ENCODE data around the gene RICTOR.

The RICTOR gene

GRCh38 chr5:38953426-38954012 lies 120.7 kb downstream of the RICTOR start:
- H3K27me3 ChIP-seq (ENCODE audit: control insufficient read depth, insufficient read depth, low read length): no peaks in the 10 kb centered on the region
- peaks cover 73% of the 10 kb centered on the region for H3K36me3 ChIP-seq (ENCODE audit: insufficient read depth, low read length)
- H3K4me3 ChIP-seq (ENCODE audit: low read length): no peak overlapping the region
- H3K9me3 ChIP-seq (replicated peaks; ENCODE audit: low read length): no peaks in the 10 kb centered on the region
- no peak overlapping the region for H3K4me2 ChIP-seq (ENCODE audit: low read length)
- no peak overlapping the region for H3K9ac ChIP-seq (ENCODE audit: low read depth, low read length)
- no peaks in the 10 kb centered on the region for H3K4me1 ChIP-seq (ENCODE audit: control insufficient read depth, insufficient read depth, low read length)

- H3K4me2 ChIP-seq (ENCODE audit: low read length): no peak overlapping the region
- H3K9ac ChIP-seq (ENCODE audit: low read depth, low read length): no peak overlapping the region
- H3K4me3 ChIP-seq (ENCODE audit: low read length): no peak overlapping the region
- no peaks in the 10 kb centered on the region for H3K27me3 ChIP-seq (ENCODE audit: control insufficient read depth, insufficient read depth, low read length)
- H3K36me3 ChIP-seq (ENCODE audit: insufficient read depth, low read length): peaks cover 64% of the 10 kb centered on the region
- H3K9me3 ChIP-seq (replicated peaks; ENCODE audit: low read length): no peaks in the 10 kb centered on the region
- H3K4me1 ChIP-seq (ENCODE audit: control insufficient read depth, insufficient read depth, low read length): no peaks in the 10 kb centered on the region
These were observed 125.7 kb downstream of the RICTOR start for GRCh38 chr5:38948501-38948900.

DNA sequence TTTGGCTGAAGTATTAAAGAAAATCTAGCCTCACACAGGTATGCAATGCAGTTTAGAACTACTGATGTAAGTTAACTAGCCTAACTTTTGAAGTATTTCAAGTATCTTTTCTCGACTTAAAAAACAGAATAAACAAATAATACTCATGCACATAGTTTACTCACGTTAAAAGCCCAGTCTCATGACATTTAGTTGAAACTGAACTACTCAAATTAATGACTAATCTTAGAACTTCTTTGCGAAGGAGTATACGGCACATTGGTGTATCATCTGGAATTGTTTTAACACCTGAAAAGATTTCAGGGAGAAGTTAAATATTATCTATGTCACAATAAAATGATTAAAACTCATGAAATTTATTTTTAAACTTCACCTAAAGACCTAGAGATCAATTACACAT lies 129.9 kb downstream of the RICTOR start:
- no peak overlapping the region for H3K4me2 ChIP-seq (ENCODE audit: low read length)
- no peak overlapping the region for H3K9ac ChIP-seq (ENCODE audit: low read depth, low read length)
- H3K4me1 ChIP-seq (ENCODE audit: control insufficient read depth, insufficient read depth, low read length): no peaks in the 10 kb centered on the region
- no peak overlapping the region for H3K4me3 ChIP-seq (ENCODE audit: low read length)
- no peaks in the 10 kb centered on the region for H3K27me3 ChIP-seq (ENCODE audit: control insufficient read depth, insufficient read depth, low read length)
- H3K9me3 ChIP-seq (replicated peaks; ENCODE audit: low read length): no peaks in the 10 kb centered on the region
- H3K36me3 ChIP-seq (ENCODE audit: insufficient read depth, low read length): peaks cover 45% of the 10 kb centered on the region

DNA sequence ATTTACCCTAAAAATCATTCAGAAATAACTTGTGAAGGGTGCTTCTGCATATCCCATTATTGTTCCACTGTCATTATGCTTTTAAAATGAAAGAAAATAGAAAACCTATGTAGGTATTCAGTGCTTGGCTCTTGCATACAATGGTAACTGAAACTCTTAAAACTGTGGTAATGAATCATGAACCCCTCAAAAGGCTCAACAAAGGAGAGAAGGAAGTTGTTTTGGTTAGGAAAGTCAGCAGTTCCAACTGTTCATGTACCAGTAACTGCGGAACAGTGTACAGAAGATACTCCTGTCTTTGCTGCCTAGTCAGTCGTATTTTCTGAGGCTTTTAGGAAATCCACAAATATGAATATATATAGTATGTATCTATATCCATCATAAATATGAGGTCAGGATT lies 132.3 kb downstream of the RICTOR start:
- Histone ChIP-seq H3K4me3 (ENCODE audit: low read length) (no peak overlapping the region), H3K9ac (ENCODE audit: low read depth, low read length) (no peak overlapping the region), H3K9me3 (replicated peaks; ENCODE audit: low read length) (no peaks in the 10 kb centered on the region), H3K4me1 (ENCODE audit: control insufficient read depth, insufficient read depth, low read length) (peaks cover 6% of the 10 kb centered on the region), H3K36me3 (ENCODE audit: insufficient read depth, low read length) (peaks cover 47% of the 10 kb centered on the region), H3K4me2 (ENCODE audit: low read length) (no peak overlapping the region), H3K27me3 (ENCODE audit: control insufficient read depth, insufficient read depth, low read length) (no peaks in the 10 kb centered on the region)

DNA sequence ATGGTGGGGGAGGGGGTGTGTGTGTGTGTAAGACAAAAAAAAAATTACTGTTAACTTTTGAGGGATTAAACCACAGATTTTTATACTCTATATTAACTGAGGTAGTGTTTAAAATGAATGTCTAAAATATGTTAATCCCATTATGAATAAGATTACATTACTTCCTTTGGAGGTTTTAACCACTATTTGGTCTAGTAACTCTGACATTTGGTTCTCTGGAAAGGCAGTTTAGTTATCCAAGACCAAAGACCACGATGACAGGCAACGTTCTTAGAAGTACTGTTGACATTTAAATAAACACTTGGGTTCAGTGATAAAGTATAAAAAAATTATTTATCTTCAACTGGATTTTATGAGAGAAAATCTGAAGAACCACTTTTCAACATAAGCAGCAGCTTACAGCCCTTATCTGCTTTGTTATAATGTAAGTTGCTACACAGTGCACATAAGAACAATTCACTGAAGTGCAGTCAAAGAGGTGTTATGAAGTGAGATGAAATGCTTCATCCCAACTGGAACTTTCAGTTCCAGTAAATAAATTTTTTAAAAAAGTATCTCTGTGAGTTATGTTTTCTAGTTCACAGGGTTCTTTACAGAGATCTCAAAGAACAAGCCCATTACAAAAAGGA lies 133.9 kb downstream of the RICTOR start:
- H3K9me3 ChIP-seq (replicated peaks; ENCODE audit: low read length): no peaks in the 10 kb centered on the region

GRCh38 chr5:38938973-38939372 lies 135.2 kb downstream of the RICTOR start:
- Histone ChIP-seq H3K4me1 (ENCODE audit: control insufficient read depth, insufficient read depth, low read length) (peaks cover 6% of the 10 kb centered on the region), H3K4me3 (ENCODE audit: low read length) (no peak overlapping the region), H3K9me3 (replicated peaks; ENCODE audit: low read length) (no peaks in the 10 kb centered on the region), H3K36me3 (ENCODE audit: insufficient read depth, low read length) (peaks cover 48% of the 10 kb centered on the region), H3K9ac (ENCODE audit: low read depth, low read length) (no peak overlapping the region), H3K27me3 (ENCODE audit: control insufficient read depth, insufficient read depth, low read length) (no peaks in the 10 kb centered on the region), H3K4me2 (ENCODE audit: low read length) (no peak overlapping the region)

More for the DNA sequence above, 133.9 kb downstream of the RICTOR start:
- no peak overlapping the region for H3K9ac ChIP-seq (ENCODE audit: low read depth, low read length)
- no peaks in the 10 kb centered on the region for H3K27me3 ChIP-seq (ENCODE audit: control insufficient read depth, insufficient read depth, low read length)
- H3K4me2 ChIP-seq (ENCODE audit: low read length): no peak overlapping the region
- peaks cover 53% of the 10 kb centered on the region for H3K36me3 ChIP-seq (ENCODE audit: insufficient read depth, low read length)
- peaks cover 6% of the 10 kb centered on the region for H3K4me1 ChIP-seq (ENCODE audit: control insufficient read depth, insufficient read depth, low read length)
- no peak overlapping the region for H3K4me3 ChIP-seq (ENCODE audit: low read length)

DNA sequence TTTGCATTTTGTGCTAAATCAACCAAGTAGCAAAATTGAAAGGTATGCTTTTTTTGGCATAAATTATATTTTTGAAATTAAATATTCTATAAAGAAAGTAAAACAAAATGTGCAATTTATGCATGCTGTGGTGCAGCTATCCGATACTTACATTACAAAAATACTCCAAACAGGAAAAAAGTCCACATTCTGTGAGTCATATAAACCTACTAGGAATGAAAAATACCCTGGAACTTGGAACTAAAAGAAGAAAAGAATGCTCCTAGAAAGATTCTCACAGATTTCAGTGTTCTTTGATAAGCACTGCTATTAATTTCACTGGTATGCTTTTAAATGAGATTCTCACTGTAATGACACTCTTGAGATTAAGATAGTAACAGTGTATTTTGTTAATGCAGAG lies 135.8 kb downstream of the RICTOR start:
- Histone ChIP-seq H3K4me3 (ENCODE audit: low read length) (no peak overlapping the region), H3K4me2 (ENCODE audit: low read length) (no peak overlapping the region), H3K9ac (ENCODE audit: low read depth, low read length) (no peak overlapping the region), H3K9me3 (replicated peaks; ENCODE audit: low read length) (no peaks in the 10 kb centered on the region), H3K4me1 (ENCODE audit: control insufficient read depth, insufficient read depth, low read length) (peaks cover 6% of the 10 kb centered on the region), H3K36me3 (ENCODE audit: insufficient read depth, low read length) (peaks cover 53% of the 10 kb centered on the region), H3K27me3 (ENCODE audit: control insufficient read depth, insufficient read depth, low read length) (no peaks in the 10 kb centered on the region)

DNA sequence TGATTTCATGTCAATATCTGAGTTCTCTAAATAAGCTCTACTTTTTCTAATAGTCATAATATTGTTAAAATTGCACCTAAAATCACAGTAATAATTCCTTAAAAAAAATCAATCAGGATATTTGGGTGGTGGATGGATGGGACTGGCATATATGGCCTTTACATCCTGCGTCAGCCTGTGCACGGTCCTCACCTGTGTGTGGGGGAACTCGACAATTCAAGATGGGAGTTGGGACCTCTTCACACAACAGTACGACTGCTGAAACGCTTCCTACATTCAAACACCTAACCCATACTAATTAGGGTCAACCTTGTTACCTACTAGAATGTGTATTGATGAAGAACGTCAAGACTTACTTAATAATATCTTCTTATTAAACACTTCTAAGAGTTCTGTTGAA lies 137.9 kb downstream of the RICTOR start:
- Histone ChIP-seq H3K9ac (ENCODE audit: low read depth, low read length) (no peak overlapping the region), H3K27me3 (ENCODE audit: control insufficient read depth, insufficient read depth, low read length) (no peaks in the 10 kb centered on the region), H3K36me3 (ENCODE audit: insufficient read depth, low read length) (peaks cover 54% of the 10 kb centered on the region), H3K4me2 (ENCODE audit: low read length) (no peak overlapping the region), H3K4me3 (ENCODE audit: low read length) (no peak overlapping the region), H3K4me1 (ENCODE audit: control insufficient read depth, insufficient read depth, low read length) (peaks cover 6% of the 10 kb centered on the region), H3K9me3 (replicated peaks; ENCODE audit: low read length) (no peaks in the 10 kb centered on the region)

DNA sequence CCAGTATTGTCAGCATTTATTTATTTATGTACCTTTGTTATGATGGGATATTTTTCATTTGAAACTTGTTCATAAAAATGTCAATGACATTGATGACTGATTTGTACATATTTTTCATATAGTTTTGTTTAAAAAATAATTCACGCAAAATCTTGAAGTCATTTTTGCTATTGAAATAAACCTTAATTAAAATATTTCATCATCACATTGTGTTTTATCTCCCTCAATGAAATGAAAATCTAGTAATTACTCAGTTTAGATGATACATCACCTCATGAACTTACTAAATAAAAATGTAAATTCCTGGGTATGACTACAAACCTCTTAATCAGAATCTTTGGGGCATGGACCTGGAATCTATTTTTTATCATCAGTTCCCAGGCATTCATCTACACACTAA lies 138.8 kb downstream of the RICTOR start:
- Histone ChIP-seq H3K4me1 (ENCODE audit: control insufficient read depth, insufficient read depth, low read length) (peaks cover 6% of the 10 kb centered on the region), H3K9me3 (replicated peaks; ENCODE audit: low read length) (no peaks in the 10 kb centered on the region), H3K4me2 (ENCODE audit: low read length) (no peak overlapping the region), H3K36me3 (ENCODE audit: insufficient read depth, low read length) (peaks cover 59% of the 10 kb centered on the region), H3K4me3 (ENCODE audit: low read length) (no peak overlapping the region), H3K27me3 (ENCODE audit: control insufficient read depth, insufficient read depth, low read length) (no peaks in the 10 kb centered on the region), H3K9ac (ENCODE audit: low read depth, low read length) (no peak overlapping the region)

GRCh38 chr5:38932854-38933408 lies 141.3 kb downstream of the RICTOR start:
- Histone ChIP-seq H3K4me1 (ENCODE audit: control insufficient read depth, insufficient read depth, low read length) (no peaks in the 10 kb centered on the region), H3K9ac (ENCODE audit: low read depth, low read length) (no peak overlapping the region), H3K27me3 (ENCODE audit: control insufficient read depth, insufficient read depth, low read length) (no peaks in the 10 kb centered on the region), H3K4me3 (ENCODE audit: low read length) (no peak overlapping the region), H3K36me3 (ENCODE audit: insufficient read depth, low read length) (peaks cover 64% of the 10 kb centered on the region), H3K4me2 (ENCODE audit: low read length) (no peak overlapping the region), H3K9me3 (replicated peaks; ENCODE audit: low read length) (no peaks in the 10 kb centered on the region)

GRCh38 chr5:38931731-38932130 lies 142.5 kb downstream of the RICTOR start:
- H3K9ac ChIP-seq (ENCODE audit: low read depth, low read length): no peak overlapping the region
- no peak overlapping the region for H3K4me2 ChIP-seq (ENCODE audit: low read length)
- H3K4me1 ChIP-seq (ENCODE audit: control insufficient read depth, insufficient read depth, low read length): peaks cover 4% of the 10 kb centered on the region
- H3K9me3 ChIP-seq (replicated peaks; ENCODE audit: low read length): no peaks in the 10 kb centered on the region
- H3K4me3 ChIP-seq (ENCODE audit: low read length): no peak overlapping the region
- peaks cover 71% of the 10 kb centered on the region for H3K36me3 ChIP-seq (ENCODE audit: insufficient read depth, low read length)
- no peaks in the 10 kb centered on the region for H3K27me3 ChIP-seq (ENCODE audit: control insufficient read depth, insufficient read depth, low read length)

DNA sequence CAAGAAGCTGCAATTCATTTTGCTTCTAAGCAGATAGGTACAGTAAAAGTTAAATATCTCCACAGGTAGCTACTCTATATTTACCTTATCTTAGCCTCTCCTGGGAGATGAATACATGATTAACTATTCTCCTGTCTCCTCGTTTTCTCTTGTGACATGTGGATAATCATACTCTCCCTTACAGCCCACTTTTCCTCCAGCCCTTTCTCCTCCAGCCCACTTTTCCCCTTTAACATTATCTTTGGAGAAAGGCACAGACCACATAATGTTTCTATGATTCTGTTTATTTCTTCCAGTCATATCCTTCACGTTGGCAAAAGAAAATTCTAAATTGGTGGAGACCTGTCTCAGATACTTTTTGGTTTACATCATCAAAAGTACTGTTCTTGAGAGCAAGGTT lies 144.4 kb downstream of the RICTOR start:
- Histone ChIP-seq H3K36me3 (ENCODE audit: insufficient read depth, low read length) (peaks cover 67% of the 10 kb centered on the region), H3K9ac (ENCODE audit: low read depth, low read length) (no peak overlapping the region), H3K4me1 (ENCODE audit: control insufficient read depth, insufficient read depth, low read length) (peaks cover 21% of the 10 kb centered on the region), H3K4me2 (ENCODE audit: low read length) (no peak overlapping the region), H3K9me3 (replicated peaks; ENCODE audit: low read length) (no peaks in the 10 kb centered on the region), H3K27me3 (ENCODE audit: control insufficient read depth, insufficient read depth, low read length) (no peaks in the 10 kb centered on the region), H3K4me3 (ENCODE audit: low read length) (no peak overlapping the region)
